SH-SY5Y (cell line): ENCODE results near the gene ABAT.

Source experiments
- GATA2 ChIP-seq: IDR thresholded peaks from 2 replicates; pipeline ENCODE4 v1.6.1; 2011; ENCODE audit warnings: mild to moderate bottlenecking, low read depth, low read length
- GATA3 ChIP-seq: IDR thresholded peaks from 2 replicates; pipeline ENCODE4 v1.6.1; 2011; ENCODE audit warnings: low read depth, mild to moderate bottlenecking, low read length, moderate library complexity

GRCh38 chr16:8689686-8690085, 15.3 kb downstream of the ABAT start:
- TF ChIP-seq GATA2 (no peak), GATA3 (no peak)
